K562 (cell line): ENCODE results near the gene DDX46. TPM values are rescaled to one million over a fixed set of nuclear protein-coding genes. Genes with fewer than 3 reads are reported as not detected.
A peak's percentile ranks its signal among the peaks of the same experiment; 100 is the strongest.

Source experiments
- ATAC-seq: fragments of 200-7000 bp; cut with Tn5 transposase; 3 replicates; pipeline ENCODE4 v1.9.1; 2020; ENCODE audit warnings: moderate library complexity
- BruUV-seq: library from RNA; stranded (reverse); fragments of 400-500 nt; replicated peaks from 2 replicates; lab custom pipeline; 2021; lab: Mats Ljungman, UMichigan
- CTCF ChIA-PET: fragments of 300-600 bp; formaldehyde crosslinking; extraction: SDS; loops from one replicate; lab custom pipeline; 2021; ENCODE audit warnings: low intra/inter-chr PET ratio; lab: Yijun Ruan, JAX
- POLR2A ChIA-PET: fragments of 300-600, 350-650 bp; sonication (Branson Sonifier 250); formaldehyde crosslinking; extraction: SDS; loops from one replicate; lab custom pipeline; 2021; ENCODE audit warnings: antibody characterized with exemption, inconsistent platforms; lab: Yijun Ruan, JAX
- DNase-seq, 4 experiments: peaks; one replicate each; pipeline versions ENCODE4 v3.0.0 to v3.0.0-alpha.2; 2011 to 2018; ENCODE audit warnings: low spot score in 3 of 4, mixed read lengths in 3 of 4; ENCODE audit errors: extremely low read depth in 1 of 4
- FAIRE-seq: peaks from 2 replicates; lab custom pipeline; 2011; peaks lifted over from hg19 to GRCh38; lab: Jason Lieb, UNC
- H2AFZ ChIP-seq: 2 replicates; pipeline ENCODE4 v1.6.0; 2011; ENCODE audit warnings: low read depth, low read length, control low read depth, inconsistent platforms
- H3K27ac ChIP-seq: fragments of 200-600 bp; 3 replicates; pipeline ENCODE4 v1.8.0; 2011; ENCODE audit warnings: low read depth, mild to moderate bottlenecking, control low read depth, inconsistent platforms, low read length, moderate library complexity, mixed read lengths; ENCODE audit errors: extremely low read depth
- H3K27me3 ChIP-seq, 2 experiments: fragments of 300-600 bp in 1 of 2; 2 replicates in 1 of 2; 3 replicates in 1 of 2; pipeline versions ENCODE4 v1.6.0 to v1.8.0; 2011; ENCODE audit warnings: inconsistent platforms in 2 of 2, low read length in 2 of 2, mild to moderate bottlenecking in 1 of 2, mixed read lengths in 1 of 2, moderate library complexity in 1 of 2; ENCODE audit not compliant: control insufficient read depth in 2 of 2, insufficient read depth in 2 of 2
- H3K36me3 ChIP-seq: fragments of 300-600 bp; 3 replicates; pipeline ENCODE4 v1.8.0; 2011; ENCODE audit warnings: mild to moderate bottlenecking, low read length, inconsistent platforms; ENCODE audit not compliant: control insufficient read depth, insufficient read depth
- H3K4me1 ChIP-seq, 2 experiments: fragments of 200-600 bp in 1 of 2; replicated peaks in 1 of 2; 2 replicates in 1 of 2; 3 replicates in 1 of 2; pipeline versions ENCODE4 v1.5.1 to v1.8.0; 2011; ENCODE audit warnings: inconsistent platforms in 2 of 2, low read length in 2 of 2, mild to moderate bottlenecking in 1 of 2, mixed read lengths in 1 of 2, moderate library complexity in 1 of 2; ENCODE audit not compliant: control insufficient read depth in 2 of 2, insufficient read depth in 2 of 2
- H3K4me2 ChIP-seq: 2 replicates; pipeline ENCODE4 v1.6.1; 2011; ENCODE audit warnings: low read length, control low read depth, inconsistent platforms, mixed read lengths; ENCODE audit not compliant: insufficient read depth
- H3K4me3 ChIP-seq: fragments of 200-600 bp; sonication (generic), shearing (Covaris generic); 2 replicates; pipeline ENCODE4 v1.5.1; 2016; ENCODE audit warnings: control low read depth, inconsistent platforms
- H3K79me2 ChIP-seq: fragments of 200-600 bp; 3 replicates; pipeline ENCODE4 v1.8.0; 2011; ENCODE audit warnings: low read length, inconsistent platforms; ENCODE audit not compliant: control insufficient read depth, insufficient read depth
- H3K9ac ChIP-seq, 2 experiments: 2 replicates each; pipeline versions ENCODE4 v1.6.0 to v1.6.1; 2011; ENCODE audit warnings: low read depth in 2 of 2, low read length in 2 of 2, control low read depth in 1 of 2, inconsistent platforms in 1 of 2, mild to moderate bottlenecking in 1 of 2, mixed read lengths in 1 of 2; ENCODE audit not compliant: insufficient read depth in 1 of 2
- H3K9me1 ChIP-seq: one replicate; pipeline ENCODE4 v1.6.0; 2011; ENCODE audit warnings: inconsistent platforms, mild to moderate bottlenecking, low read length, moderate library complexity; ENCODE audit not compliant: control insufficient read depth, insufficient read depth
- H3K9me3 ChIP-seq: replicated peaks from 2 replicates; pipeline ENCODE4 v1.5.1; 2011; ENCODE audit warnings: low read depth, low read length, inconsistent platforms; ENCODE audit not compliant: control insufficient read depth, insufficient read depth
- H4K20me1 ChIP-seq: replicated peaks from 2 replicates; pipeline ENCODE4 v1.6.1; 2011; ENCODE audit warnings: low read length, inconsistent platforms, mixed read lengths; ENCODE audit not compliant: control insufficient read depth, insufficient read depth
- CBFA2T2 ChIP-seq: fragments of 450-650 bp; conservative IDR thresholded peaks from 2 replicates; pipeline ENCODE4 v1.6.1; 2017; ENCODE audit warnings: mild to moderate bottlenecking
- CEBPB ChIP-seq: fragments of 450-650 bp; IDR thresholded peaks from 2 replicates; pipeline ENCODE4 v1.6.1; 2016; ENCODE audit warnings: missing genetic modification characterization, missing compliant biosample characterization
- HDAC6 ChIP-seq: IDR thresholded peaks from 2 replicates; pipeline ENCODE4 v1.6.1; 2012; ENCODE audit warnings: low read depth, mild to moderate bottlenecking, control low read depth, inconsistent platforms, low read length, moderate library complexity
- HOXB6 ChIP-seq: fragments of 250-450 bp; sonication (Bioruptor Pico); IDR thresholded peaks from 2 replicates; pipeline ENCODE4 v1.5.1; 2022; ENCODE audit warnings: mild to moderate bottlenecking, borderline replicate concordance
- PHTF2 ChIP-seq: fragments of 250-450 bp; sonication (Bioruptor Pico); IDR thresholded peaks from 2 replicates; pipeline ENCODE4 v1.5.0; 2021; ENCODE audit warnings: mild to moderate bottlenecking
- WGBS: fragments of 100-300 bp; shearing (Covaris generic); methylation state at CpG from one replicate; pipeline ENCODE4 v1.1.6; 2016; ENCODE audit warnings: low coverage, mixed read lengths; ENCODE audit not compliant: insufficient coverage; ENCODE audit errors: missing lambda C conversion rate; 5-methylcytosine and 5-hydroxymethylcytosine counted together
- in situ Hi-C: fragments of 300-500 bp; cut with MboI; formaldehyde crosslinking; loops from 4 replicates; pipeline ENCODE4 v1.15.0; 2018; ENCODE audit warnings: inconsistent platforms, mixed read lengths
- intact Hi-C: fragments of 100-400 bp; cut with micrococcal nuclease; formaldehyde crosslinking; loops from 2 replicates; pipeline ENCODE4 v1.14.2; 2022
- polyA plus RNA-seq, 8 experiments: library from polyadenylated mRNA; depleted of rRNA in 4 of 8; stranded (reverse) in 5 of 8; unstranded in 3 of 8; fragments of >200 nt; fragmentation: Nextera tagmentation in 2 of 8; fragmentation: Illumina TruSeq in 1 of 8; extraction: Ambion mirVana in 2 of 8; extraction: Trizol in 1 of 8; gene quantifications; 2 replicates each; pipeline versions ENCODE4 v1.2.1 to v1.2.3, GENCODE V29; 2011 to 2014; ENCODE audit warnings: inconsistent platforms in 1 of 8, missing spikeins in 1 of 8
- total RNA-seq, 7 experiments: library from RNA; depleted of rRNA in 6 of 7; stranded (reverse); fragments of >200 nt in 6 of 7; fragmentation: Illumina TruSeq in 2 of 7; extraction: Trizol in 2 of 7; gene quantifications; 2 replicates each; pipeline versions ENCODE4 v1.2.1 to v1.2.3, GENCODE V29; 2011 to 2021; ENCODE audit warnings: low replicate concordance in 1 of 7
- TF ChIP-seq, protein P1 (sequence below): fragments of 200-800 bp; sonication (Bioruptor generic); IDR thresholded peaks from 2 replicates; pipeline ENCODE4 v1.6.1; 2016; ENCODE audit warnings: missing genetic modification characterization, missing compliant biosample characterization
- TF ChIP-seq, protein P2 (sequence below), 3 experiments: IDR thresholded peaks in 2 of 3; conservative IDR thresholded peaks in 1 of 3; 2 replicates each; pipeline ENCODE4 v1.5.1; 2011 to 2012; ENCODE audit warnings: low read length in 3 of 3, mild to moderate bottlenecking in 3 of 3, control low read depth in 2 of 3, improper control_type of control experiment in 1 of 3, inconsistent platforms in 1 of 3, low read depth in 1 of 3, mixed read lengths in 1 of 3, moderate library complexity in 1 of 3; ENCODE audit not compliant: insufficient read depth in 2 of 3

Gene DDX46
- total and polyA plus RNA-seq, 9 of the 15 experiments (the other 6 are each of a cell fraction or from before 2014, with no cell fraction given) = 26.2 to 99.0 (median 76.4) TPM

DNA sequence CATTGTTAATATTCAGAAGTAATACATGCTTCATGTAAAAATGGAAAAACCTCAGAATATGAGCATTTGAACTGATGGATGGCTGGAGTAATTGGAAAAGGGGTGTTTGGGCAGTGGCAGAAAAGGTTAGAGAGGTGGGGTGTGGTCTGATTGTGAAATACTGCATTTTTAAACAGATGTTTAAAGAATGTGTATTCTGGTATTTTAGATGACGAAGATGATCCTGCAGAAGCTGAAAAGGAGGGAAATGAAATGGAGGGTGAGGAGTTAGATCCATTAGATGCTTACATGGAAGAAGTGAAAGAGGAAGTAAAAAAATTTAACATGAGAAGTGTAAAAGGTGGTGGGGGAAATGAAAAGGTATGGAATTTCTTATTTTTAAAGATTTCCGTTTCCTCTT is 18.8 kb downstream of the DDX46 start:
- H3K4me2 ChIP-seq = no peak overlapping the region
- BruUV-seq = no TSS peak
- WGBS = 97% methylated on average over 2 of the region's 2 CpGs
- H3K36me3 ChIP-seq = peaks cover 92% of the 10 kb centered on the region
- no peaks in the 10 kb centered on the region for H3K79me2 ChIP-seq
- intact Hi-C loops (no loop called here), in situ Hi-C loops (no loop called here)
- ChIA-PET POLR2A (interaction anchor here (0.9 to 2.3 kb wide), 2 partner anchors 11 to 19 kb away, joined by 3 to 6 read pairs; no protein-coding TSS in a partner anchor), CTCF (no interaction called here)
- no peak overlapping the region for H3K27ac ChIP-seq
- no peak for DNase-seq
- H2AFZ ChIP-seq = no peak overlapping the region
- no peaks in the 10 kb centered on the region for H3K9me3 ChIP-seq
- no peak overlapping the region for H3K4me3 ChIP-seq
- H3K9ac ChIP-seq = no peak overlapping the region
- FAIRE-seq = no peak
- no peaks in the 10 kb centered on the region for H3K4me1 ChIP-seq
- no peak for ATAC-seq
- H4K20me1 ChIP-seq = no peaks in the 10 kb centered on the region
- H3K27me3 ChIP-seq = no peaks in the 10 kb centered on the region
- 0 out of 2 replicates have a peak, but pooled peaks have one; percentile 23 for TF ChIP-seq CEBPB (tag)
- TF ChIP-seq HDAC6 = no peak
- TF ChIP-seq, all 486 proteins: peak for 1
- no peaks in the 10 kb centered on the region for H3K9me1 ChIP-seq

DNA sequence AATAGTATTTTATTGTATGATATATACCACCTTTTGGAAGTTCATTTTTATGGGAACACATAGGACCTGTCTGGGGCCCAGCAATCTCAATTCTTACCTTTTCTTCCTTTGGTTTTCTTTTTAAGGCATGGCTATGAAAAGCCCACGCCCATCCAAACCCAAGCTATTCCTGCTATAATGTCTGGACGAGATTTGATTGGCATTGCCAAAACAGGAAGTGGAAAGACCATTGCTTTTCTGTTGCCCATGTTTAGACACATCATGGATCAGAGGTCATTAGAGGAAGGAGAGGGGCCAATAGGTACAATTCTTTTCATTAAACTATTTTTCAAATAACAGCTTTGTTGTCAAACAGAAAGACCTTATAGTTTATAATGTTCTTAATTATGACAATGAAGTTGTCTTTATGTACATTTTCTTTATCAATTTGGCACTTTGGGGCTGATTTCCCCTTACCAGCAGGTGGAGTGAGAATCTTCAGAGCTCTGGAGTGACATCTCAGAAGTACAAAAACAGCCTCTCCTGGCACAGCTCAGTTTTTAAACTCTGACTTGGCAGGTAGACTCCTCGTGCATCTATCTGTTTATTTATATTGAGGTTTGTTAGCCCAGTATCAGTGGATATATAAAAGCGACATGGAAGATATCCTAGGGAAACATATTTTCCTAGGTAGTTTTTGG is 25.8 kb downstream of the DDX46 start:
- intact Hi-C loops = no loop called here
- TF ChIP-seq, protein P1, sequence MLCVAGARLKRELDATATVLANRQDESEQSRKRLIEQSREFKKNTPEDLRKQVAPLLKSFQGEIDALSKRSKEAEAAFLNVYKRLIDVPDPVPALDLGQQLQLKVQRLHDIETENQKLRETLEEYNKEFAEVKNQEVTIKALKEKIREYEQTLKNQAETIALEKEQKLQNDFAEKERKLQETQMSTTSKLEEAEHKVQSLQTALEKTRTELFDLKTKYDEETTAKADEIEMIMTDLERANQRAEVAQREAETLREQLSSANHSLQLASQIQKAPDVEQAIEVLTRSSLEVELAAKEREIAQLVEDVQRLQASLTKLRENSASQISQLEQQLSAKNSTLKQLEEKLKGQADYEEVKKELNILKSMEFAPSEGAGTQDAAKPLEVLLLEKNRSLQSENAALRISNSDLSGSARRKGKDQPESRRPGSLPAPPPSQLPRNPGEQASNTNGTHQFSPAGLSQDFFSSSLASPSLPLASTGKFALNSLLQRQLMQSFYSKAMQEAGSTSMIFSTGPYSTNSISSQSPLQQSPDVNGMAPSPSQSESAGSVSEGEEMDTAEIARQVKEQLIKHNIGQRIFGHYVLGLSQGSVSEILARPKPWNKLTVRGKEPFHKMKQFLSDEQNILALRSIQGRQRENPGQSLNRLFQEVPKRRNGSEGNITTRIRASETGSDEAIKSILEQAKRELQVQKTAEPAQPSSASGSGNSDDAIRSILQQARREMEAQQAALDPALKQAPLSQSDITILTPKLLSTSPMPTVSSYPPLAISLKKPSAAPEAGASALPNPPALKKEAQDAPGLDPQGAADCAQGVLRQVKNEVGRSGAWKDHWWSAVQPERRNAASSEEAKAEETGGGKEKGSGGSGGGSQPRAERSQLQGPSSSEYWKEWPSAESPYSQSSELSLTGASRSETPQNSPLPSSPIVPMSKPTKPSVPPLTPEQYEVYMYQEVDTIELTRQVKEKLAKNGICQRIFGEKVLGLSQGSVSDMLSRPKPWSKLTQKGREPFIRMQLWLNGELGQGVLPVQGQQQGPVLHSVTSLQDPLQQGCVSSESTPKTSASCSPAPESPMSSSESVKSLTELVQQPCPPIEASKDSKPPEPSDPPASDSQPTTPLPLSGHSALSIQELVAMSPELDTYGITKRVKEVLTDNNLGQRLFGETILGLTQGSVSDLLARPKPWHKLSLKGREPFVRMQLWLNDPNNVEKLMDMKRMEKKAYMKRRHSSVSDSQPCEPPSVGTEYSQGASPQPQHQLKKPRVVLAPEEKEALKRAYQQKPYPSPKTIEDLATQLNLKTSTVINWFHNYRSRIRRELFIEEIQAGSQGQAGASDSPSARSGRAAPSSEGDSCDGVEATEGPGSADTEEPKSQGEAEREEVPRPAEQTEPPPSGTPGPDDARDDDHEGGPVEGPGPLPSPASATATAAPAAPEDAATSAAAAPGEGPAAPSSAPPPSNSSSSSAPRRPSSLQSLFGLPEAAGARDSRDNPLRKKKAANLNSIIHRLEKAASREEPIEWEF = no peak
- TF ChIP-seq PHTF2 (CRISPR knock-in tag) = no peak
- no peak for TF ChIP-seq HOXB6 (CRISPR knock-in tag)
- TF ChIP-seq CBFA2T2 = no peak
- TF ChIP-seq, protein P2, sequence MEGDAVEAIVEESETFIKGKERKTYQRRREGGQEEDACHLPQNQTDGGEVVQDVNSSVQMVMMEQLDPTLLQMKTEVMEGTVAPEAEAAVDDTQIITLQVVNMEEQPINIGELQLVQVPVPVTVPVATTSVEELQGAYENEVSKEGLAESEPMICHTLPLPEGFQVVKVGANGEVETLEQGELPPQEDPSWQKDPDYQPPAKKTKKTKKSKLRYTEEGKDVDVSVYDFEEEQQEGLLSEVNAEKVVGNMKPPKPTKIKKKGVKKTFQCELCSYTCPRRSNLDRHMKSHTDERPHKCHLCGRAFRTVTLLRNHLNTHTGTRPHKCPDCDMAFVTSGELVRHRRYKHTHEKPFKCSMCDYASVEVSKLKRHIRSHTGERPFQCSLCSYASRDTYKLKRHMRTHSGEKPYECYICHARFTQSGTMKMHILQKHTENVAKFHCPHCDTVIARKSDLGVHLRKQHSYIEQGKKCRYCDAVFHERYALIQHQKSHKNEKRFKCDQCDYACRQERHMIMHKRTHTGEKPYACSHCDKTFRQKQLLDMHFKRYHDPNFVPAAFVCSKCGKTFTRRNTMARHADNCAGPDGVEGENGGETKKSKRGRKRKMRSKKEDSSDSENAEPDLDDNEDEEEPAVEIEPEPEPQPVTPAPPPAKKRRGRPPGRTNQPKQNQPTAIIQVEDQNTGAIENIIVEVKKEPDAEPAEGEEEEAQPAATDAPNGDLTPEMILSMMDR (IDR thresholded peaks at IDR 0.05 in 2 of 3, conservative IDR thresholded peaks at IDR 0.05 in 1 of 3; ENCODE audit: insufficient read depth in 2 of 3, low read depth in 1 of 3, low read length in 3 of 3) = peak in 1 of 3 experiments; percentile 34; a peak in 2 of 6 replicates

More for the DNA sequence above, 25.8 kb downstream of the DDX46 start:
- Histone ChIP-seq H3K9ac (no peak overlapping the region), H3K4me1 (no peaks in the 10 kb centered on the region), H3K9me1 (no peaks in the 10 kb centered on the region), H3K27me3 (no peaks in the 10 kb centered on the region), H3K79me2 (no peaks in the 10 kb centered on the region), H3K36me3 (peaks cover 92% of the 10 kb centered on the region), H3K4me2 (no peak overlapping the region), H3K4me3 (no peak overlapping the region), H3K27ac (no peak overlapping the region), H4K20me1 (no peaks in the 10 kb centered on the region), H2AFZ (no peak overlapping the region), H3K9me3 (no peaks in the 10 kb centered on the region)
- CTCF ChIA-PET = interaction anchor here (1.0 kb wide), 2 partner anchors 120 to 121 kb away, joined by 3 read pairs; no protein-coding TSS in a partner anchor
- POLR2A ChIA-PET = interaction anchor here (0.7 to 0.8 kb wide), 2 partner anchors 22 to 46 kb away, joined by 3 read pairs; partner anchors contain the start of gene CAMLG
- TSS peak; percentile 10 for BruUV-seq
- ATAC-seq = no peak
- 85% methylated on average over 4 of the region's 4 CpGs for WGBS
- DNase-seq = no peak
- in situ Hi-C loops = no loop called here
- FAIRE-seq = no peak
